Peyer's patch (tissue), 4 donors: ENCODE measurements around the gene SHISA6.

Source experiments
- CTCF ChIP-seq, 6 experiments: fragments of 450-650 bp in 4 of 6; fragments of 200-600 bp in 2 of 6; sonication (generic) in 1 of 6; IDR thresholded peaks; one replicate each; pipeline ENCODE4 v1.5.1; 2017 to 2019; ENCODE audit warnings: antibody characterized with exemption in 6 of 6, mild to moderate bottlenecking in 3 of 6, moderate library complexity in 1 of 6
- POLR2A ChIP-seq, 2 donors: fragments of 450-650 bp; IDR thresholded peaks; one replicate each; pipeline ENCODE4 v1.5.1; 2017; ENCODE audit warnings: antibody characterized with exemption in 2 of 2, mild to moderate bottlenecking in 2 of 2, moderate library complexity in 2 of 2

DNA sequence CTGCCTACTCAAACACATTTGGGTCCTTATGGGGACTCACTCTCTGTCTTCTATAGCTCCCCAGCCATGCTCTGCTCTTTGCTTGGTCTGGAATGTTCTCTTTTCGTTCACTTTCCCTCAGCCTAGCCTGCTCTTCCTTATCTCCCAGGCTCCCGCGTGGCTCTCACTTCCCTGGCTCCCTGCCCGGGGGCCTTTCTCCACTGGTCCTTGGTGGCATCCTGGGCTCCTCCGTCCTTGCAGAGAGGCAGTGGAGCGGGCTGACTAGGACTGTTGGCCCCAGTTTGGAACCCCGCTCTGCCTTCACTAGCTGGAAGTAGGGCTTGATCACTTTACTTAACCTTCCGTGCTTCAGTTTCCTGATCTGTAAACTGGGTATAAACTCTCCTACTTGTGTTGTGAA is 31.2 kb downstream of the SHISA6 start:
- no peak for TF ChIP-seq CTCF (IDR thresholded peaks at IDR 0.05)
- TF ChIP-seq POLR2A (IDR thresholded peaks at IDR 0.05), result no peak
